OCI-LY7 (cell line): ENCODE measurements around the gene KIAA1217. TPM values are rescaled to one million over a fixed set of nuclear protein-coding genes. Genes with fewer than 3 reads are reported as not detected.

Source experiments
- BruUV-seq: library from RNA; stranded (reverse); fragments of 400-500 nt; replicated peaks from 2 replicates; lab custom pipeline; 2021; lab: Mats Ljungman, UMichigan
- CTCF ChIA-PET: fragments of 300-600 bp; sonication (Branson Sonifier 250); formaldehyde crosslinking; loops from one replicate; lab custom pipeline; 2022; ENCODE audit warnings: antibody characterized with exemption; ENCODE audit not compliant: unreplicated experiment; lab: Charles Lee
- POLR2A ChIA-PET: fragments of 300-600 bp; sonication (Branson Sonifier 250); formaldehyde crosslinking; loops from one replicate; lab custom pipeline; 2022; ENCODE audit warnings: antibody characterized with exemption; lab: Charles Lee
- DNase-seq: peaks from one replicate; pipeline ENCODE4 v3.0.0-alpha.2; 2015; ENCODE audit warnings: low spot score
- H2AFZ ChIP-seq: fragments of 200-600 bp; sonication (generic), shearing (Covaris generic); 2 replicates; pipeline ENCODE4 v1.6.1; 2014; ENCODE audit warnings: mild to moderate bottlenecking, antibody characterized with exemption, low read length, moderate library complexity
- H3K27ac ChIP-seq: fragments of 200-600 bp; sonication (generic); 2 replicates; pipeline ENCODE4 v1.5.1; 2014; ENCODE audit warnings: mixed run types, low read depth, mild to moderate bottlenecking, moderate library complexity, low read length, inconsistent platforms; ENCODE audit not compliant: poor library complexity, severe bottlenecking
- H3K36me3 ChIP-seq: fragments of 200-600 bp; sonication (generic); 2 replicates; pipeline ENCODE4 v1.6.1; 2014; ENCODE audit warnings: mild to moderate bottlenecking, antibody characterized with exemption, low read length, moderate library complexity, mixed read lengths; ENCODE audit not compliant: insufficient read depth
- H3K4me1 ChIP-seq: fragments of 200-600 bp; sonication (generic); 2 replicates; pipeline ENCODE4 v1.5.1; 2014; ENCODE audit warnings: mild to moderate bottlenecking, low read length; ENCODE audit not compliant: insufficient read depth, poor library complexity, severe bottlenecking
- H3K4me2 ChIP-seq: fragments of 200-600 bp; sonication (generic); 2 replicates; pipeline ENCODE4 v1.6.1; 2014; ENCODE audit warnings: mild to moderate bottlenecking, low read length
- H3K4me3 ChIP-seq: fragments of 200-600 bp; sonication (generic); 2 replicates; pipeline ENCODE4 v1.5.1; 2014; ENCODE audit warnings: mild to moderate bottlenecking, low read depth, low read length; ENCODE audit not compliant: poor library complexity, severe bottlenecking
- H3K79me2 ChIP-seq: fragments of 200-600 bp; sonication (generic); 2 replicates; pipeline ENCODE4 v1.6.1; 2016; ENCODE audit warnings: low read depth, mild to moderate bottlenecking, low read length, moderate library complexity, mixed read lengths; ENCODE audit not compliant: insufficient read depth
- H3K9me2 ChIP-seq: fragments of 200-600 bp; sonication (generic); 2 replicates; pipeline ENCODE4 v1.6.1; 2016; ENCODE audit warnings: mild to moderate bottlenecking, low read length, mixed read lengths; ENCODE audit not compliant: insufficient read depth
- H3K9me3 ChIP-seq: fragments of 200-600 bp; sonication (generic); 2 replicates; pipeline ENCODE4 v1.6.1; 2014; ENCODE audit warnings: mild to moderate bottlenecking, mixed run types, low read length, mixed read lengths
- H4K20me1 ChIP-seq: fragments of 200-600 bp; sonication (generic); 2 replicates; pipeline ENCODE4 v1.6.1; 2014; ENCODE audit warnings: mild to moderate bottlenecking, antibody characterized with exemption, low read length, moderate library complexity, mixed read lengths; ENCODE audit not compliant: insufficient read depth
- EZH2phosphoT487 ChIP-seq: fragments of 200-600 bp; sonication (generic); IDR thresholded peaks from 2 replicates; pipeline ENCODE4 v1.6.1; 2018; ENCODE audit warnings: low read depth, borderline replicate concordance, mild to moderate bottlenecking, mixed run types, antibody characterized with exemption, low read length, moderate library complexity, mixed read lengths
- intact Hi-C: fragments of 100-400 bp; cut with micrococcal nuclease; formaldehyde crosslinking; loops from one replicate; pipeline ENCODE4 v1.10.0; 2022; ENCODE audit not compliant: unreplicated experiment
- total RNA-seq, 2 experiments: library from RNA; depleted of rRNA in 1 of 2; stranded (reverse); fragments of >200 nt in 1 of 2; shearing (Covaris generic) in 1 of 2; gene quantifications; 2 replicates each; pipeline ENCODE4 v1.2.3, GENCODE V29; 2014 to 2022
- TF ChIP-seq, protein P1 (sequence below): fragments of 200-600 bp; sonication (generic); conservative IDR thresholded peaks from 2 replicates; pipeline ENCODE4 v1.5.1; 2014; ENCODE audit warnings: mild to moderate bottlenecking, antibody characterized with exemption, low read length, moderate library complexity, mixed read lengths

KIAA1217 gene
- total RNA-seq, 2 experiments from 2014 or later = not detected

DNA sequence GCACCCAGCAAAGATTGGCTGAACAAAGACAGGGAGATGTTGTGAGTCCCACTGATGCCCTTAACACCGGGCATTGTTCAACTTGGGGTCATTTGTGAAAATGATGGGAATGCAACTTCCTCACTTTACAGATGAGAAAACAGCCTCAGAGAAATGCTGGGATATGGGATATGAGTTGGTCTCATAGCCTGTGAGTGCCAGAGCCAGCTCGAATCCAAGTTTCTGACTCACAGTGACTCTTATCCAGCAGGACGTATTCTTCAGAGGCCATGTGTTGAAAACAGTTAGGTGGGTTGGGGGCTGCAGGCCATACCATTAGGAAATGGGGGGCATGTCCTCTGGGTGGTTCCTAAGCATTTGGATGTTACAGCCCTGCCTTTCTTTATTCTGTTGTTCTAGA lies 45.2 kb downstream of the KIAA1217 start:
- no TSS peak for BruUV-seq
- CTCF ChIA-PET = no interaction called here
- intact Hi-C loops = no loop called here
- H3K9me3 ChIP-seq = no peaks in the 10 kb centered on the region
- H4K20me1 ChIP-seq = no peaks in the 10 kb centered on the region
- no peak overlapping the region for H3K4me3 ChIP-seq
- TF ChIP-seq, protein P1, sequence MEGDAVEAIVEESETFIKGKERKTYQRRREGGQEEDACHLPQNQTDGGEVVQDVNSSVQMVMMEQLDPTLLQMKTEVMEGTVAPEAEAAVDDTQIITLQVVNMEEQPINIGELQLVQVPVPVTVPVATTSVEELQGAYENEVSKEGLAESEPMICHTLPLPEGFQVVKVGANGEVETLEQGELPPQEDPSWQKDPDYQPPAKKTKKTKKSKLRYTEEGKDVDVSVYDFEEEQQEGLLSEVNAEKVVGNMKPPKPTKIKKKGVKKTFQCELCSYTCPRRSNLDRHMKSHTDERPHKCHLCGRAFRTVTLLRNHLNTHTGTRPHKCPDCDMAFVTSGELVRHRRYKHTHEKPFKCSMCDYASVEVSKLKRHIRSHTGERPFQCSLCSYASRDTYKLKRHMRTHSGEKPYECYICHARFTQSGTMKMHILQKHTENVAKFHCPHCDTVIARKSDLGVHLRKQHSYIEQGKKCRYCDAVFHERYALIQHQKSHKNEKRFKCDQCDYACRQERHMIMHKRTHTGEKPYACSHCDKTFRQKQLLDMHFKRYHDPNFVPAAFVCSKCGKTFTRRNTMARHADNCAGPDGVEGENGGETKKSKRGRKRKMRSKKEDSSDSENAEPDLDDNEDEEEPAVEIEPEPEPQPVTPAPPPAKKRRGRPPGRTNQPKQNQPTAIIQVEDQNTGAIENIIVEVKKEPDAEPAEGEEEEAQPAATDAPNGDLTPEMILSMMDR = no peak
- no peak for TF ChIP-seq EZH2phosphoT487
- H3K36me3 ChIP-seq = no peaks in the 10 kb centered on the region
- H3K27ac ChIP-seq = no peak overlapping the region
- H3K4me1 ChIP-seq = no peaks in the 10 kb centered on the region
- no peaks in the 10 kb centered on the region for H3K79me2 ChIP-seq
- POLR2A ChIA-PET = no interaction called here
- H3K9me2 ChIP-seq = no peaks in the 10 kb centered on the region
- no peak overlapping the region for H2AFZ ChIP-seq
- H3K4me2 ChIP-seq = no peak overlapping the region
- no peak for DNase-seq

DNA sequence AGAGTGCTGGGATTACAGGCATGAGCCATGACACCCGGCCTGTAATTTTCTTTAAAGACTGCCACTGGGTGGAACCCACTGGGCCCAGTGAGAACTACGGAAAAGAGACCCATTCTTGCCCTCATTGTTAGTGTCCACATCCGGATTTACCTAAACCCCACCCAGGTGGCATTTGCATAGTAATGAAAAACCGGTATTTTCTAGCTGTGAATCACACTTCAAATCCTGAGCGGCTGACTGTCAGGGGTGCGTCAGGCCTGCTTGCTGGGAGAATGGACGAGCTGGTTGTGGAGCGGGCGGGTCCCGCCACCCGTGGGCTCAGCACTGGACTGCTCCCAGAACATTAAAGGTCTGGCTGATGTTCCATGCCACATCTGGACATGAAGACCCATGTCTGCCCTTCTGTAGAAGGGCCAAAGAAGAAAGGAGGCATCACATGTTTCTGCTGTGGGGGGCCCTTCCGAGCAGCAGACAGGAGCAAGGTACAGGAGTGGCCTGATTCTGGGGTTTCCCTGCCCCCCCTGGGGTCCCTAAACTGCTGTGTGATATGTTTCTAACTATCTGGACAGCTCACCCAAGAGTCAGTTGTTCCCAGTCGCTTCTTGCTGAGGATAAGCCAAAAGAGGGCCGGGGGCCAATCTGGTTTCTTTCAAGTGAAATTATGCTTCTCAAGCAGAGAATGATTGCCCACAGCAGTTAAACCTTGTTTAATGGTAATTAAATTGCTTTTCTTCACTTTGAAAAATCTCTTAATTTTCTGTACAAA lies 46.4 kb downstream of the KIAA1217 start:
- Histone ChIP-seq H3K36me3 (no peaks in the 10 kb centered on the region), H3K9me2 (no peaks in the 10 kb centered on the region), H3K27ac (no peak overlapping the region), H3K4me3 (no peak overlapping the region), H3K4me1 (no peaks in the 10 kb centered on the region), H3K9me3 (no peaks in the 10 kb centered on the region), H3K79me2 (no peaks in the 10 kb centered on the region), H2AFZ (no peak overlapping the region), H3K4me2 (no peak overlapping the region), H4K20me1 (no peaks in the 10 kb centered on the region)
- ChIA-PET POLR2A (interaction anchor here (0.6 kb wide), 1 partner anchor 156 kb away, joined by 3 read pairs; no protein-coding TSS in a partner anchor), CTCF (no interaction called here)
- intact Hi-C loops = no loop called here
- no TSS peak for BruUV-seq
- TF ChIP-seq, protein P1 = no peak
- TF ChIP-seq EZH2phosphoT487 = no peak
- DNase-seq = no peak

DNA sequence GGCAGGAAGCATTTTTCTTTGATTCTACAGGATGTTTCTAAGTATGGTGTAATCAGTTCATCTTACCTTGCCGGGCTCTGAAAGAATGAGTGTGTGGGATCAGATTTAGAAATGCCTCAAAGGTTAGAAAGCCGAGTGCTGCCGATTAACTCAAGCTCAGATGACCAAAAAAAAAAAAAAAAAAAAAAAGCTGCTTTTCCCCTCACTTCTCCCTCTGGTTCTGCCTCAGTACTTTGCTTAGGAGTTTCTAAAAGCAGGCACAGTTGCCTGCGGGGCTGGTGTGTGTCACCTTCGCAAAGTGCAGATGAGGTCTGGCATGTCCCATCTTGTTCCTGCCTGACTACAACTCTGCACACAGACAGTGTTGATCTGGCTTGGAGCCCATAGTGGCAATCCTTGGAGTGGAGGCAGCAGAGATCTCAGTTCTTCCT lies 47.0 kb downstream of the KIAA1217 start:
- no TSS peak for BruUV-seq
- CTCF ChIA-PET = no interaction called here
- intact Hi-C loops = no loop called here
- H3K4me3 ChIP-seq = no peak overlapping the region
- POLR2A ChIA-PET = no interaction called here
- no peaks in the 10 kb centered on the region for H3K36me3 ChIP-seq
- H3K9me3 ChIP-seq = no peaks in the 10 kb centered on the region
- H3K27ac ChIP-seq = no peak overlapping the region
- TF ChIP-seq, protein P1 = no peak
- no peak for TF ChIP-seq EZH2phosphoT487
- H4K20me1 ChIP-seq = no peaks in the 10 kb centered on the region
- no peak overlapping the region for H2AFZ ChIP-seq
- no peaks in the 10 kb centered on the region for H3K79me2 ChIP-seq
- no peak for DNase-seq
- H3K4me1 ChIP-seq = no peaks in the 10 kb centered on the region
- H3K4me2 ChIP-seq = no peak overlapping the region
- H3K9me2 ChIP-seq = no peaks in the 10 kb centered on the region
